SK-N-SH (cell line): ENCODE data around the gene NIN. TPM values are rescaled to one million over a fixed set of nuclear protein-coding genes. Genes with fewer than 3 reads are reported as not detected.
"Not testable (repeated sequence)": the region's sequence is repeated elsewhere in the genome, so short reads cannot be mapped to it uniquely, and the experiment has no call there.

ENCODE experiments used
- CTCF ChIA-PET: fragments of 300-600, 350-600 bp; formaldehyde crosslinking; extraction: SDS; loops from one replicate; lab custom pipeline; 2021; lab: Yijun Ruan, JAX
- POLR2A ChIA-PET: fragments of 350-600 bp; sonication (Branson Sonifier 250); formaldehyde crosslinking; extraction: SDS; loops from one replicate; lab custom pipeline; 2020; ENCODE audit warnings: antibody characterized with exemption, inconsistent platforms; lab: Yijun Ruan, JAX
- DNase-seq: peaks from one replicate; pipeline ENCODE4 v3.0.0; 2012
- H2AFZ ChIP-seq: fragments of 200-600 bp; sonication (generic); 2 replicates; pipeline ENCODE4 v1.8.1; 2016; ENCODE audit warnings: antibody characterized with exemption, mild to moderate bottlenecking, low read depth
- H3F3A ChIP-seq: fragments of 200-600 bp; sonication (generic); replicated peaks from 2 replicates; pipeline ENCODE3; 2016; ENCODE audit warnings: antibody characterized with exemption, mild to moderate bottlenecking; ENCODE audit not compliant: insufficient read depth
- H3K27ac ChIP-seq, 2 experiments: fragments of 200-500 bp in 1 of 2; fragments of 200-600 bp in 1 of 2; sonication (Bioruptor generic) in 1 of 2; sonication (generic), shearing (Covaris generic) in 1 of 2; 2 replicates each; pipeline versions ENCODE4 v1.5.1 to v1.6.1; 2014 to 2016; ENCODE audit warnings: low read depth in 2 of 2, inconsistent platforms in 1 of 2, low read length in 1 of 2, mild to moderate bottlenecking in 1 of 2, mixed read lengths in 1 of 2
- H3K27me3 ChIP-seq: fragments of 200-600 bp; sonication (generic), shearing (Covaris generic); 2 replicates; pipeline ENCODE4 v1.6.1; 2016; ENCODE audit warnings: mixed run types; ENCODE audit not compliant: insufficient read depth
- H3K36me3 ChIP-seq, 2 experiments: fragments of 200-500 bp in 1 of 2; fragments of 200-600 bp in 1 of 2; sonication (Bioruptor generic) in 1 of 2; sonication (generic) in 1 of 2; replicated peaks in 1 of 2; 2 replicates each; pipeline versions ENCODE3 to v1.5.1; 2014 to 2016; ENCODE audit warnings: low read length in 1 of 2, mild to moderate bottlenecking in 1 of 2; ENCODE audit not compliant: insufficient read depth in 2 of 2, control insufficient read depth in 1 of 2
- H3K4me1 ChIP-seq, 2 experiments: fragments of 200-500 bp in 1 of 2; fragments of 200-600 bp in 1 of 2; sonication (Bioruptor generic) in 1 of 2; sonication (generic), shearing (Covaris generic) in 1 of 2; 2 replicates each; pipeline versions ENCODE4 v1.5.1 to v1.6.1; 2014 to 2016; ENCODE audit warnings: low read depth in 1 of 2, low read length in 1 of 2, mixed run types in 1 of 2; ENCODE audit not compliant: insufficient read depth in 2 of 2, control insufficient read depth in 1 of 2
- H3K4me2 ChIP-seq: fragments of 200-600 bp; sonication (generic), shearing (Covaris generic); 2 replicates; pipeline ENCODE4 v1.6.1; 2017; ENCODE audit warnings: mixed run types
- H3K4me3 ChIP-seq, 2 experiments: fragments of 200-500 bp in 1 of 2; fragments of 200-600 bp in 1 of 2; sonication (Bioruptor generic) in 1 of 2; sonication (generic), shearing (Covaris generic) in 1 of 2; 2 replicates each; pipeline versions ENCODE4 v1.5.1 to v1.8.1; 2014 to 2016; ENCODE audit warnings: low read depth in 2 of 2, inconsistent platforms in 1 of 2, low read length in 1 of 2, mild to moderate bottlenecking in 1 of 2, mixed read lengths in 1 of 2, moderate library complexity in 1 of 2
- H3K79me2 ChIP-seq: fragments of 200-600 bp; sonication (generic); 2 replicates; pipeline ENCODE4 v1.8.1; 2017; ENCODE audit warnings: mild to moderate bottlenecking; ENCODE audit not compliant: insufficient read depth
- H3K9ac ChIP-seq: fragments of 200-600 bp; sonication (generic); 2 replicates; pipeline ENCODE4 v1.6.1; 2017; ENCODE audit warnings: mixed run types
- H3K9me2 ChIP-seq: fragments of 200-600 bp; sonication (generic); 2 replicates; pipeline ENCODE4 v1.6.1; 2017; ENCODE audit warnings: mixed run types
- H3K9me3 ChIP-seq: fragments of 200-600 bp; sonication (generic); 2 replicates; pipeline ENCODE4 v1.6.1; 2017; ENCODE audit warnings: mixed run types, mild to moderate bottlenecking, moderate library complexity
- H4K20me1 ChIP-seq: fragments of 200-600 bp; sonication (generic); 2 replicates; pipeline ENCODE4 v1.6.1; 2017; ENCODE audit warnings: mild to moderate bottlenecking, mixed run types; ENCODE audit not compliant: insufficient read depth
- CHD2 ChIP-seq: fragments of 150-350 bp; IDR thresholded peaks from 2 replicates; pipeline ENCODE4 v1.6.1; 2018; ENCODE audit warnings: low read length; ENCODE audit not compliant: partially characterized antibody
- ELF1 ChIP-seq: IDR thresholded peaks from 2 replicates; pipeline ENCODE4 v1.4.0; 2012
- FOXJ3 ChIP-seq: sonication (generic); formaldehyde crosslinking; IDR thresholded peaks from 2 replicates; pipeline ENCODE4 v1.5.1; 2020; ENCODE audit warnings: mild to moderate bottlenecking, missing genetic modification reagents
- FOXM1 ChIP-seq: IDR thresholded peaks from 2 replicates; pipeline ENCODE4 v1.4.0; 2012; ENCODE audit warnings: low read depth, mild to moderate bottlenecking
- GABPA ChIP-seq: IDR thresholded peaks from 2 replicates; pipeline ENCODE4 v1.4.0; 2012; ENCODE audit warnings: low read depth, mild to moderate bottlenecking
- GATA2 ChIP-seq: sonication (generic); formaldehyde crosslinking; IDR thresholded peaks from 2 replicates; pipeline ENCODE4 v1.5.0; 2020; ENCODE audit warnings: mild to moderate bottlenecking, missing genetic modification reagents
- MEF2A ChIP-seq: IDR thresholded peaks from 2 replicates; pipeline ENCODE4 v1.4.0; 2012; ENCODE audit warnings: low read depth, borderline replicate concordance
- MXI1 ChIP-seq: IDR thresholded peaks from 2 replicates; pipeline ENCODE4 v1.6.1; 2012; ENCODE audit warnings: mild to moderate bottlenecking, low read depth, low read length, improper control_type of control experiment
- NFIC ChIP-seq: IDR thresholded peaks from 2 replicates; pipeline ENCODE4 v1.4.0; 2012; ENCODE audit warnings: borderline replicate concordance
- NRF1 ChIP-seq: IDR thresholded peaks from 2 replicates; pipeline ENCODE4 v1.6.1; 2012; ENCODE audit warnings: low read depth, mild to moderate bottlenecking, low read length
- POLR2AphosphoS5 ChIP-seq: IDR thresholded peaks from 2 replicates; pipeline ENCODE4 v1.6.1; 2012; ENCODE audit warnings: low read depth, low read length
- RXRA ChIP-seq: IDR thresholded peaks from 2 replicates; pipeline ENCODE4 v1.4.0; 2012; ENCODE audit warnings: low read depth, mild to moderate bottlenecking, borderline replicate concordance
- SMC3 ChIP-seq: IDR thresholded peaks from 2 replicates; pipeline ENCODE4 v1.6.1; 2012; ENCODE audit warnings: low read depth, low read length, improper control_type of control experiment
- TCF12 ChIP-seq: IDR thresholded peaks from 2 replicates; pipeline ENCODE4 v1.4.0; 2012
- USF2 ChIP-seq: fragments of 150-350 bp; IDR thresholded peaks from 2 replicates; pipeline ENCODE4 v1.6.1; 2017; ENCODE audit warnings: antibody characterized with exemption, low read length, low read depth, borderline replicate concordance
- WGBS: methylation state at CpG from one replicate; pipeline ENCODE4 v1.1.6; 2017; ENCODE audit warnings: low lambda C conversion rate; 5-methylcytosine and 5-hydroxymethylcytosine counted together
- polyA plus RNA-seq, 3 experiments: library from polyadenylated mRNA; depleted of rRNA; stranded (reverse); fragments of >200 nt; gene quantifications; 2 replicates each; pipeline ENCODE4 v1.2.3, GENCODE V29; 2012
- TF ChIP-seq, protein P1 (sequence below): IDR thresholded peaks from 2 replicates; pipeline ENCODE4 v1.4.0; 2012; ENCODE audit warnings: low read depth, borderline replicate concordance
- TF ChIP-seq, protein P2 (sequence below): IDR thresholded peaks from 2 replicates; pipeline ENCODE4; 2012

The NIN gene
- polyA plus RNA-seq, 1 of the 3 experiments (the other 2 are of a cell fraction) = 10.0 TPM

DNA sequence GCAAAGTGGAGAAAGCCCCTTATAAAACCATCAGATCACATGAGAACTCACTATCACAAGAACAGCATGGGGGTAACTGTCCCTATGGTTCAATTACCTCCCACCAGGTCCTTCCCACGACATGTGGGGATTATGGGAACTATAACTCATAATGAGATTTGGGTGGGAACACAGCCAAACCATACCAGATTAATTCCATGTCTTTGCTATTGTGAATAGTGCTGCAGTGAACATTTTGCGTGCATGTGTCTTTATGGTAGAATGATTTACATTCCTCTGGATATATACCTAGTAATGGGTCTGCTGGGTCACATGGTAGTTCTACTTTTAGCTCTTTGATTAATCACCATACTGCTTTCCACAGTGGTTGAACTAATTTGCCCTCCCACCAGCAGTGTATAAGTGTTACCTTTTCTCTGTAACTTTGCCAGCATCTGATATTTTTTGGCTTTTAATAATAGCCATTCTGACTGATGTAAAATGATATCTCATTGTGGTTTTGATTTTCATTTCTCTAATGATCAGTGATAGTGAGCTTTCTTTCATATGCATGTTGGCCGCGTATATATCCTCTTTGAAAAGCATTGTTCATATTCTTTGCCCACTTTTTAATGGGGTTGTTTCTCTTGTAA lies 133.2 kb downstream of the NIN start:
- H3K4me3 ChIP-seq = no peak overlapping the region
- no peak overlapping the region for H2AFZ ChIP-seq
- H4K20me1 ChIP-seq = no peaks in the 10 kb centered on the region
- H3K4me2 ChIP-seq = no peak overlapping the region
- no peaks in the 10 kb centered on the region for H3K79me2 ChIP-seq
- POLR2A ChIA-PET = no interaction called here
- H3K9ac ChIP-seq = no peak overlapping the region
- no peak for DNase-seq
- 62% methylated on average over 4 of the region's 4 CpGs for WGBS
- H3K9me2 ChIP-seq = no peaks in the 10 kb centered on the region
- H3K27ac ChIP-seq = no peak overlapping the region
- no peaks in the 10 kb centered on the region for H3K27me3 ChIP-seq
- TF ChIP-seq RXRA = no peak
- no peak for TF ChIP-seq USF2
- TF ChIP-seq, protein P1, sequence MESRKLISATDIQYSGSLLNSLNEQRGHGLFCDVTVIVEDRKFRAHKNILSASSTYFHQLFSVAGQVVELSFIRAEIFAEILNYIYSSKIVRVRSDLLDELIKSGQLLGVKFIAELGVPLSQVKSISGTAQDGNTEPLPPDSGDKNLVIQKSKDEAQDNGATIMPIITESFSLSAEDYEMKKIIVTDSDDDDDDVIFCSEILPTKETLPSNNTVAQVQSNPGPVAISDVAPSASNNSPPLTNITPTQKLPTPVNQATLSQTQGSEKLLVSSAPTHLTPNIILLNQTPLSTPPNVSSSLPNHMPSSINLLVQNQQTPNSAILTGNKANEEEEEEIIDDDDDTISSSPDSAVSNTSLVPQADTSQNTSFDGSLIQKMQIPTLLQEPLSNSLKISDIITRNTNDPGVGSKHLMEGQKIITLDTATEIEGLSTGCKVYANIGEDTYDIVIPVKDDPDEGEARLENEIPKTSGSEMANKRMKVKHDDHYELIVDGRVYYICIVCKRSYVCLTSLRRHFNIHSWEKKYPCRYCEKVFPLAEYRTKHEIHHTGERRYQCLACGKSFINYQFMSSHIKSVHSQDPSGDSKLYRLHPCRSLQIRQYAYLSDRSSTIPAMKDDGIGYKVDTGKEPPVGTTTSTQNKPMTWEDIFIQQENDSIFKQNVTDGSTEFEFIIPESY = no peak
- no peak for TF ChIP-seq NFIC
- TF ChIP-seq SMC3 = no peak
- no peak for TF ChIP-seq TCF12
- TF ChIP-seq ELF1 = no peak
- TF ChIP-seq FOXM1 = no peak
- no peak for TF ChIP-seq POLR2AphosphoS5
- no peak for TF ChIP-seq MXI1
- TF ChIP-seq CHD2 = no peak
- TF ChIP-seq, protein P2, sequence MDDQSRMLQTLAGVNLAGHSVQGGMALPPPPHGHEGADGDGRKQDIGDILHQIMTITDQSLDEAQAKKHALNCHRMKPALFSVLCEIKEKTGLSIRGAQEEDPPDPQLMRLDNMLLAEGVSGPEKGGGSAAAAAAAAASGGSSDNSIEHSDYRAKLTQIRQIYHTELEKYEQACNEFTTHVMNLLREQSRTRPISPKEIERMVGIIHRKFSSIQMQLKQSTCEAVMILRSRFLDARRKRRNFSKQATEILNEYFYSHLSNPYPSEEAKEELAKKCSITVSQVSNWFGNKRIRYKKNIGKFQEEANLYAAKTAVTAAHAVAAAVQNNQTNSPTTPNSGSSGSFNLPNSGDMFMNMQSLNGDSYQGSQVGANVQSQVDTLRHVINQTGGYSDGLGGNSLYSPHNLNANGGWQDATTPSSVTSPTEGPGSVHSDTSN = no peak
- TF ChIP-seq GABPA = no peak
- TF ChIP-seq GATA2 (CRISPR knock-in tag) = no peak
- TF ChIP-seq MEF2A = no peak
- no peak for TF ChIP-seq FOXJ3 (CRISPR knock-in tag)
- no peak for TF ChIP-seq NRF1
- no peaks in the 10 kb centered on the region for H3K36me3 ChIP-seq
- H3F3A ChIP-seq = peaks cover 5% of the 10 kb centered on the region
- no peaks in the 10 kb centered on the region for H3K4me1 ChIP-seq
- H3K9me3 ChIP-seq = no peaks in the 10 kb centered on the region
- CTCF ChIA-PET = interaction anchor here (1.4 kb wide), 1 partner anchor 155 kb away, joined by 3 read pairs; no protein-coding TSS in a partner anchor

DNA sequence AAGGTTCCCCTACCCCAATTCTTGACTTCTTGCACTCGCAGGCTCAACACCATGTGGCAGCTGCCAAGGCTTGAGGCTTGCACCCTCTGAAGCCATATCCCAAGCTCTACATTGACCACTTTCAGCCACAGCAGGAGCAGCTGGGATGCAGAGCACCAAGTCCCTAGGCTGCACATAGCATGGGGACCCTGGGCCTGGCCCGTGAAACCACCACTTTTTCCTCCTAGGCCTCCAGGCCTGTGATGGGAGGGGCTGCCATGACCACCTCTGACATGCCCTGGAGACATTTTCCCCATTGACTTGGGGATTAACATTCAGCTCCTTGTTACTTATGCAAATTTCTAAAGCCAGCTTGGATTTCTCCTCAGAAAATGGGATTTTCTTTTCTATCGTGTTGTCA lies 136.7 kb downstream of the NIN start:
- DNase-seq, H4K20me1 ChIP-seq, POLR2A ChIA-PET, H3K9ac ChIP-seq, H3K9me2 ChIP-seq, H3K27me3 ChIP-seq, H2AFZ ChIP-seq, H3K4me1 ChIP-seq, H3K79me2 ChIP-seq, H3K4me2 ChIP-seq, H3F3A ChIP-seq, H3K9me3 ChIP-seq, H3K36me3 ChIP-seq, H3K4me3 ChIP-seq, H3K27ac ChIP-seq: not testable (repeated sequence)
- 72% methylated on average over 3 of the region's 3 CpGs for WGBS
- CTCF ChIA-PET = interaction anchor here (0.6 kb wide), 2 partner anchors 94 to 220 kb away, joined by 3 read pairs; no protein-coding TSS in a partner anchor
